Ascending aorta (tissue), 2 donors: ENCODE measurements around the gene SFRP5. TPM values are rescaled to one million over a fixed set of nuclear protein-coding genes. Genes with fewer than 3 reads are reported as not detected.

Experiments
- DNase-seq, 2 donors: peaks; one replicate each; pipeline ENCODE4 v3.0.0-alpha.2; 2019; ENCODE audit warnings: low spot score in 2 of 2
- H3K27ac ChIP-seq, 2 donors: fragments of 200-600 bp; sonication (generic); one replicate each; pipeline ENCODE4 v1.5.1; 2016 to 2017; ENCODE audit warnings: mild to moderate bottlenecking in 1 of 2
- H3K27me3 ChIP-seq: fragments of 200-600 bp; sonication (generic); one replicate; pipeline ENCODE4 v1.5.1; 2017
- H3K36me3 ChIP-seq, 2 donors: fragments of 200-600 bp; sonication (generic); one replicate each; pipeline ENCODE4 v1.5.1; 2016
- H3K4me1 ChIP-seq, 2 donors: fragments of 200-600 bp; sonication (generic); one replicate each; pipeline ENCODE4 v1.5.1; 2016 to 2017; ENCODE audit warnings: mild to moderate bottlenecking in 1 of 2
- H3K4me3 ChIP-seq, 2 donors: fragments of 200-600 bp; sonication (generic); one replicate each; pipeline ENCODE4 v1.5.1; 2016 to 2017; ENCODE audit warnings: mild to moderate bottlenecking in 1 of 2
- H3K9me3 ChIP-seq, 2 donors: fragments of 200-600 bp; sonication (generic); one replicate each; pipeline ENCODE4 v1.5.1; 2016
- CTCF ChIP-seq, 3 experiments: fragments of 200-600 bp in 2 of 3; fragments of 450-650 bp in 1 of 3; sonication (generic) in 2 of 3; IDR thresholded peaks; one replicate each; pipeline ENCODE4 v1.5.1; 2016 to 2019; ENCODE audit warnings: antibody characterized with exemption in 3 of 3, mild to moderate bottlenecking in 1 of 3, moderate library complexity in 1 of 3
- intact Hi-C: fragments of 100-400 bp; cut with DNase I; formaldehyde crosslinking; loops from one replicate; pipeline ENCODE4 v1.15.1; 2023
- total RNA-seq: library from RNA; depleted of rRNA; stranded (reverse); fragments of >200 nt; gene quantifications from one replicate; pipeline ENCODE4 v1.1.0, GENCODE V29; 2016

The SFRP5 gene
- total RNA-seq, 1 donor from 2014 or later = not detected

- H3K9me3 ChIP-seq = no peaks in the 10 kb centered on the region
- H3K27me3 ChIP-seq = no peaks in the 10 kb centered on the region
- TF ChIP-seq CTCF (IDR thresholded peaks at IDR 0.05) = no peak
- H3K4me1 ChIP-seq = no peaks in the 10 kb centered on the region
- DNase-seq = no peak
- no peak overlapping the region for H3K27ac ChIP-seq
- intact Hi-C loops = no loop called here
- peaks cover 83 to 93% of the 10 kb centered on the region in 2 donors for H3K36me3 ChIP-seq
- H3K4me3 ChIP-seq = no peak overlapping the region
These were observed 23.7 kb downstream of the SFRP5 start for GRCh38 chr10:97748116-97748515.

GRCh38 chr10:97747573-97747972 lies 24.2 kb downstream of the SFRP5 start:
- no peak for DNase-seq
- H3K4me1 ChIP-seq = no peaks in the 10 kb centered on the region
- no peak for TF ChIP-seq CTCF (IDR thresholded peaks at IDR 0.05)
- H3K9me3 ChIP-seq = no peaks in the 10 kb centered on the region
- H3K27me3 ChIP-seq = no peaks in the 10 kb centered on the region
- H3K4me3 ChIP-seq = no peak overlapping the region
- no peak overlapping the region for H3K27ac ChIP-seq
- intact Hi-C loops = no loop called here
- peaks cover 81 to 92% of the 10 kb centered on the region in 2 donors for H3K36me3 ChIP-seq

- TF ChIP-seq CTCF (IDR thresholded peaks at IDR 0.05) = no peak
- DNase-seq = no peak
- H3K36me3 ChIP-seq = peaks cover 51 to 69% of the 10 kb centered on the region in 2 donors
- H3K27me3 ChIP-seq = no peaks in the 10 kb centered on the region
- no peak overlapping the region for H3K27ac ChIP-seq
- peaks cover 0 to 5% of the 10 kb centered on the region in 2 donors for H3K4me1 ChIP-seq
- intact Hi-C loops = no loop called here
- no peak overlapping the region for H3K4me3 ChIP-seq
- H3K9me3 ChIP-seq = no peaks in the 10 kb centered on the region
These were observed 27.3 kb downstream of the SFRP5 start for GRCh38 chr10:97744405-97745035.

GRCh38 chr10:97743169-97743943 lies 28.4 kb downstream of the SFRP5 start:
- H3K27ac ChIP-seq = no peak overlapping the region
- H3K36me3 ChIP-seq = peaks cover 43 to 60% of the 10 kb centered on the region in 2 donors
- H3K9me3 ChIP-seq = no peaks in the 10 kb centered on the region
- no peaks in the 10 kb centered on the region for H3K27me3 ChIP-seq
- intact Hi-C loops = no loop called here
- TF ChIP-seq CTCF (IDR thresholded peaks at IDR 0.05) = no peak
- H3K4me3 ChIP-seq = no peak overlapping the region
- no peak for DNase-seq
- H3K4me1 ChIP-seq = peaks cover 0 to 9% of the 10 kb centered on the region in 2 donors

- no peak overlapping the region for H3K4me3 ChIP-seq
- H3K4me1 ChIP-seq = peaks cover 2 to 20% of the 10 kb centered on the region in 2 donors
- H3K27me3 ChIP-seq = no peaks in the 10 kb centered on the region
- no peak overlapping the region for H3K27ac ChIP-seq
- intact Hi-C loops = no loop called here
- no peaks in the 10 kb centered on the region for H3K9me3 ChIP-seq
- no peak for DNase-seq
- TF ChIP-seq CTCF (IDR thresholded peaks at IDR 0.05) = no peak
- peaks cover 22 to 37% of the 10 kb centered on the region in 2 donors for H3K36me3 ChIP-seq
These were observed 31.2 kb downstream of the SFRP5 start for GRCh38 chr10:97740613-97741012.
